H9 (cell line): ENCODE results near the gene EVI5. TPM values are rescaled to one million over a fixed set of nuclear protein-coding genes. Genes with fewer than 3 reads are reported as not detected.

Experiments used
- DNase-seq: peaks from one replicate; pipeline ENCODE4 v3.0.0-alpha.2; 2017
- H2AFZ ChIP-seq: one replicate; pipeline ENCODE4 v1.6.1; 2013; ENCODE audit warnings: mild to moderate bottlenecking, low read length, control low read depth, moderate library complexity
- H2AK5ac ChIP-seq: 2 replicates; pipeline ENCODE4 v1.6.1; 2013; ENCODE audit warnings: low read length, control low read depth, mixed read lengths; ENCODE audit not compliant: insufficient read length
- H2BK120ac ChIP-seq: one replicate; pipeline ENCODE4 v1.6.1; 2013; ENCODE audit warnings: low read depth, mild to moderate bottlenecking, low read length, control low read depth, inconsistent platforms; ENCODE audit not compliant: poor library complexity, severe bottlenecking
- H2BK12ac ChIP-seq: 2 replicates; pipeline ENCODE4 v1.6.1; 2013; ENCODE audit warnings: low read length, control low read depth, mixed read lengths, low read depth; ENCODE audit not compliant: insufficient read length
- H2BK15ac ChIP-seq: 2 replicates; pipeline ENCODE4 v1.6.1; 2013; ENCODE audit warnings: low read depth, low read length, control low read depth
- H2BK20ac ChIP-seq: one replicate; pipeline ENCODE4 v1.6.1; 2013; ENCODE audit warnings: low read depth, mild to moderate bottlenecking, low read length, control low read depth, inconsistent platforms; ENCODE audit not compliant: poor library complexity, severe bottlenecking
- H2BK5ac ChIP-seq: 2 replicates; pipeline ENCODE4 v1.6.1; 2013; ENCODE audit warnings: low read length, control low read depth, mixed read lengths; ENCODE audit not compliant: insufficient read length
- H3K14ac ChIP-seq: 2 replicates; pipeline ENCODE4 v1.6.1; 2013; ENCODE audit warnings: low read length, control low read depth; ENCODE audit not compliant: insufficient read depth
- H3K18ac ChIP-seq: 2 replicates; pipeline ENCODE4 v1.6.1; 2013; ENCODE audit warnings: low read depth, mild to moderate bottlenecking, mixed read lengths, low read length, control low read depth; ENCODE audit not compliant: insufficient read length
- H3K23ac ChIP-seq: 2 replicates; pipeline ENCODE4 v1.6.1; 2013; ENCODE audit warnings: low read length, control low read depth, mixed read lengths, low read depth; ENCODE audit not compliant: insufficient read length
- H3K23me2 ChIP-seq: 2 replicates; pipeline ENCODE4 v1.6.1; 2013; ENCODE audit warnings: low read depth, mild to moderate bottlenecking, mixed read lengths, low read length, control low read depth; ENCODE audit not compliant: insufficient read length, poor library complexity, severe bottlenecking
- H3K27ac ChIP-seq: 2 replicates; pipeline ENCODE4 v1.5.1; 2013; ENCODE audit warnings: low read length, control low read depth, mixed read lengths, low read depth; ENCODE audit not compliant: insufficient read length
- H3K27me3 ChIP-seq: 2 replicates; pipeline ENCODE4 v1.6.1; 2013; ENCODE audit warnings: low read length, control low read depth, inconsistent platforms; ENCODE audit not compliant: insufficient read depth
- H3K4ac ChIP-seq: 2 replicates; pipeline ENCODE4 v1.6.1; 2013; ENCODE audit warnings: low read depth, mild to moderate bottlenecking, control low read depth, inconsistent platforms, low read length, moderate library complexity
- H3K4me1 ChIP-seq: 2 replicates; pipeline ENCODE4 v1.6.1; 2013; ENCODE audit warnings: low read length, control low read depth, inconsistent platforms; ENCODE audit not compliant: insufficient read depth
- H3K4me2 ChIP-seq: 2 replicates; pipeline ENCODE4 v1.6.1; 2013; ENCODE audit warnings: low read length, control low read depth, mixed read lengths; ENCODE audit not compliant: insufficient read length, insufficient read depth
- H3K56ac ChIP-seq: 2 replicates; pipeline ENCODE4 v1.6.1; 2013; ENCODE audit warnings: low read depth, mild to moderate bottlenecking, mixed read lengths, low read length, control low read depth; ENCODE audit not compliant: insufficient read length
- H3K79me1 ChIP-seq: 2 replicates; pipeline ENCODE4 v1.6.1; 2013; ENCODE audit warnings: low read depth, mild to moderate bottlenecking, moderate library complexity, low read length, control low read depth, inconsistent platforms; ENCODE audit not compliant: insufficient read depth, poor library complexity, severe bottlenecking
- H3K79me2 ChIP-seq: 2 replicates; pipeline ENCODE4 v1.6.1; 2013; ENCODE audit warnings: low read length, control low read depth, inconsistent platforms; ENCODE audit not compliant: insufficient read depth
- H3K9ac ChIP-seq: 2 replicates; pipeline ENCODE4 v1.6.1; 2013; ENCODE audit warnings: low read length, control low read depth, mixed read lengths; ENCODE audit not compliant: insufficient read length; ENCODE audit errors: extremely low read depth
- H3K9me3 ChIP-seq: one replicate; pipeline ENCODE4 v1.6.1; 2013; ENCODE audit warnings: low read depth, low read length, inconsistent platforms; ENCODE audit not compliant: control insufficient read depth
- H3T11ph ChIP-seq: one replicate; pipeline ENCODE4 v1.6.1; 2013; ENCODE audit warnings: mild to moderate bottlenecking, low read length, control low read depth, inconsistent platforms
- H4K20me1 ChIP-seq: one replicate; pipeline ENCODE4 v1.6.1; 2013; ENCODE audit not compliant: control insufficient read depth, insufficient read length, insufficient read depth
- H4K5ac ChIP-seq: 2 replicates; pipeline ENCODE4 v1.6.1; 2013; ENCODE audit warnings: low read depth, mild to moderate bottlenecking, mixed read lengths, low read length, control low read depth; ENCODE audit not compliant: insufficient read length
- H4K8ac ChIP-seq: replicated peaks from 2 replicates; pipeline ENCODE4 v1.6.1; 2013; ENCODE audit warnings: low read length, control low read depth, mixed read lengths, low read depth; ENCODE audit not compliant: insufficient read length
- H4K91ac ChIP-seq: 2 replicates; pipeline ENCODE4 v1.6.1; 2013; ENCODE audit warnings: low read depth, mild to moderate bottlenecking, moderate library complexity, mixed read lengths, low read length, control low read depth; ENCODE audit not compliant: insufficient read length
- H3K27ac Mint-ChIP-seq, 3 experiments: 2 replicates in 2 of 3; 3 replicates in 1 of 3; pipeline ENCODE4 v1.8.0; 2020 to 2021; ENCODE audit warnings: mixed read lengths in 3 of 3, mild to moderate bottlenecking in 1 of 3, moderate library complexity in 1 of 3
- H3K27me3 Mint-ChIP-seq: 2 replicates; pipeline ENCODE4 v1.8.0; 2021; ENCODE audit warnings: low read depth, mild to moderate bottlenecking, moderate library complexity, mixed read lengths
- H3K36me3 Mint-ChIP-seq, 3 experiments: 2 replicates in 2 of 3; 3 replicates in 1 of 3; pipeline ENCODE4 v1.8.0; 2020 to 2021; ENCODE audit warnings: low read depth in 3 of 3, mixed read lengths in 3 of 3; ENCODE audit not compliant: insufficient read depth in 1 of 3
- H3K4me1 Mint-ChIP-seq, 2 experiments: 2 replicates each; pipeline ENCODE4 v1.8.0; 2020; ENCODE audit warnings: mixed read lengths in 2 of 2
- H3K4me3 Mint-ChIP-seq, 2 experiments: 2 replicates in 1 of 2; 3 replicates in 1 of 2; pipeline ENCODE4 v1.8.0; 2020 to 2021; ENCODE audit warnings: mild to moderate bottlenecking in 2 of 2, mixed read lengths in 2 of 2, moderate library complexity in 1 of 2
- H3K9me3 Mint-ChIP-seq, 2 experiments: 2 replicates in 1 of 2; 3 replicates in 1 of 2; pipeline ENCODE4 v1.8.0; 2020; ENCODE audit warnings: mild to moderate bottlenecking in 2 of 2, mixed read lengths in 2 of 2, moderate library complexity in 1 of 2
- CTCF ChIP-seq: fragments of 200-600 bp; sonication (generic); conservative IDR thresholded peaks from 3 replicates; pipeline ENCODE4 v1.8.0; 2021; ENCODE audit warnings: antibody characterized with exemption, mild to moderate bottlenecking
- WGBS: extraction: QIAGEN DNeasy Blood & Tissue Kit; methylation state at CpG from one replicate; pipeline ENCODE4 v1.1.7; 2013; ENCODE audit warnings: missing lambda C conversion rate, low lambda C conversion rate, mixed read lengths; ENCODE audit not compliant: insufficient read length; ENCODE audit errors: extremely low coverage; 5-methylcytosine and 5-hydroxymethylcytosine counted together
- total RNA-seq: library from RNA; stranded (reverse); gene quantifications from 2 replicates; pipeline ENCODE4 v1.2.1, GENCODE V29; 2021

The EVI5 gene
- total RNA-seq, 1 experiment from 2014 or later = 9.7 TPM

- Mint-ChIP-seq H3K27me3 (no peaks in the 10 kb centered on the region), H3K4me3 (no peak overlapping the region), H3K36me3 (0 out of 7 replicates have a peak, but pooled peaks cover 0 to 1% (median 0%) of the 10 kb centered on the region in 3 experiments), H3K9me3 (no peaks in the 10 kb centered on the region), H3K27ac (no peak overlapping the region), H3K4me1 (no peaks in the 10 kb centered on the region)
- no peak overlapping the region for H2BK120ac ChIP-seq
- H4K5ac ChIP-seq = no peak overlapping the region
- no peaks in the 10 kb centered on the region for H3K23me2 ChIP-seq
- no peak overlapping the region for H3T11ph ChIP-seq
- H2BK12ac ChIP-seq = no peak overlapping the region
- H4K20me1 ChIP-seq = no peaks in the 10 kb centered on the region
- WGBS = no CpG with 5 or more reads among the region's 1 CpG
- no peak overlapping the region for H2BK5ac ChIP-seq
- no peak overlapping the region for H3K4me2 ChIP-seq
- no peaks in the 10 kb centered on the region for H3K4me1 ChIP-seq
- no peaks in the 10 kb centered on the region for H3K27me3 ChIP-seq
- no peak overlapping the region for H3K27ac ChIP-seq
- H2BK15ac ChIP-seq = no peak overlapping the region
- H3K79me1 ChIP-seq = no peaks in the 10 kb centered on the region
- no peak for TF ChIP-seq CTCF
- H2AK5ac ChIP-seq = no peak overlapping the region
- H3K23ac ChIP-seq = no peak overlapping the region
- no peak overlapping the region for H4K8ac ChIP-seq
- no peak overlapping the region for H3K56ac ChIP-seq
- no peak overlapping the region for H4K91ac ChIP-seq
- no peak overlapping the region for H2BK20ac ChIP-seq
- no peaks in the 10 kb centered on the region for H3K79me2 ChIP-seq
- no peak for DNase-seq
- H3K9me3 ChIP-seq = no peaks in the 10 kb centered on the region
- H2AFZ ChIP-seq = no peak overlapping the region
- no peak overlapping the region for H3K18ac ChIP-seq
- no peak overlapping the region for H3K14ac ChIP-seq
- no peak overlapping the region for H3K9ac ChIP-seq
- no peak overlapping the region for H3K4ac ChIP-seq
These were observed 275.3 kb downstream of the EVI5 start for GRCh38 chr1:92509619-92510018.
